ENCODE data around the gene RNASE8.
A peak's percentile ranks its signal among the peaks of the same experiment; 100 is the strongest.

RNASE8 gene

DNA sequence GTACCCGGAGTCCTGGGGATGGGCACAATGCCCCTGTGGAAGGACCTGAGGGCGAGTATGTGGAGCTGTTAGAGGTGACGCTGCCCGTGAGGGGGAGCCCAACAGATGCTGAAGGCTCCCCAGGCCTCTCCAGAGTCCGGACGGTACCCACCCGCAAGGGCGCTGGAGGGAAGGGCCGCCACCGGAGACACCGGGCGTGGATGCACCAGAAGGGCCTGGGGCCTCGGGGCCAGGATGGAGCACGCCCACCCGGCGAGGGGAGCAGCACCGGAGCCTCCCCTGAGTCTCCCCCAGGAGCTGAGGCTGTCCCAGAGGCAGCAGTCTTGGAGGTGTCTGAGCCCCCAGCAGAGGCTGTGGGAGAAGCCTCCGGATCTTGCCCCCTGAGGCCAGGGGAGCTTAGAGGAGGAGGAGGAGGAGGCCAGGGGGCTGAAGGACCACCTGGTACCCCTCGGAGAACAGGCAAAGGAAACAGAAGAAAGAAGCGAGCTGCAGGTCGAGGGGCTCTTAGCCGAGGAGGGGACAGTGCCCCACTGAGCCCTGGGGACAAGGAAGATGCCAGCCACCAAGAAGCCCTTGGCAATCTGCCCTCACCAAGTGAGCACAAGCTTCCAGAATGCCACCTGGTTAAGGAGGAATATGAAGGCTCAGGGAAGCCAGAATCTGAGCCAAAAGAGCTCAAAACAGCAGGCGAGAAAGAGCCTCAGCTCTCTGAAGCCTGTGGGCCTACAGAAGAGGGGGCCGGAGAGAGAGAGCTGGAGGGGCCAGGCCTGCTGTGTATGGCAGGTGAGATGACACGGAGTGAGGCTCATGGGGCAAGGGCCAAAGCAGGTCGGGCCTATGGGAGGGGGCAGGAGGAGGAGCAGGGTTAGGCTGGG, 17.0 kb downstream of the RNASE8 start:
- no peak for DNase-seq

DNA sequence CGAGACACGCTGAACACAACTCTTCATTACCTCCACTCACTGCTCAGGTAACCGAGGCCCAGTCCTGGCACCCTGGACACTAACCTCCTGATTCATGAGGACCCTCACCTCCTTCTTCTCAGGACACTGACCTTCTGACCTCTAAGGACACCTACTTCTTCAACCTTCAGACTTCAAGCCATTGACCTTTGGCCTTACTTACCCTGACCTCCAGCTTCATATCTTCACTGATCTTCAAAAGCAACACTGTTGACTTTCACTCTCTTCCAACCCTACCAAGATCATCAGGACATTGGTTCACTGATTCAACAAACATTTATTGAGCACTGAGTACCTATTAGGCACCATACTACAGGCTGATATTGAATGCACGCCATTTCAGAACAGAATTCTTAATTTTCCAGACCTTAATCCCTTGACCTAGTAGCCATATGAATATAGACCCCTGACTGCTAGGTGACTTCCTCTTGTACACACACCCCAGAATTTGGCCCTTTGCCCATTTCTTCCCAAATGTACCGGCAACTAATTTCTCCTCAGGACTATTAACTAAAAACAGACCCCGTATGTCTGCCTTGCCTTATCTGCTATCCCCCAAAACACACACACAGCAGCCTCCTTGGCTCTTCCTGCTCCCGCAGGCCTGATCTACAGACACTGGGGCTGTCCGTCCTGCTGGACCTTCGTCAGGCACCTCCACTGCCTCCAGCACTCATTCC, 18.3 kb downstream of the RNASE8 start:
- no peak for DNase-seq

DNA sequence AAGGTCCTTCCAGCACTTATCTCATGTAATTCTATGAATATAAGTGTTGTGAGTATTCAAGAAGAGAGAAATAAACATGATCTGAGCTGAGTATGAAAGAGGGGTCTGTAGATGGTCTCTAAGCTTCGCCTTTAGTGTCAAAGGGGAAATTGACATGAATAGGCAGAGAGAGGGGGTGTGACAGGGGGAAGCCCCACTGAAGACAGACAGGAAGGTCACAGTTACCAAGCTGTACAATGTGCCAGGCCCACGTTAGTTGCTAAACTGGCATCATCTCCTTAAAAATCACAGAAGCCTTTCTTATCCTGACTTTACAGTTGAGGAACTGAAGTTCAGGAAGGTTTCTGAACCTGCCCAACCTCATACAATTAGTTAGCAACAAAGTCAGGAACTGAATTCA, 20.1 kb downstream of the RNASE8 start:
- no peak for DNase-seq

DNA sequence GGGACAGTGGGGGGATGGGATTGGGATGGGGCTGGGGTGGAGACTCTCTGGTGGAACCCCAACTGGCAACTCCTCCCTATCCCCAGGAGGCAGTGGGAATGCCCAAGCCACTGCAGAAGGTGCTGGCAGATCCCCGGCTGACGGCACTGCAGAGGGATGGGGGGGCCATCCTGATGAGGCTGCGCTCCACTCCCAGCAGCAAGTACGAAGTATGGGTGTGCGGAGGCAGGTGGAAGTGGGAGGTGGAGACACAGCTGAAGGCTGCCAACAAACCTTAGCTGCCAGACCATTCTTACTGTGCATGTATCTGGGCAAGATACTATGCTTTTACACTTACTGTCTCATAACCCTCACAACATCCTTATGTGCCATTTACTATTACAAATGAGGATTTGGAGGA, 20.7 kb downstream of the RNASE8 start:
- no peak for DNase-seq

DNA sequence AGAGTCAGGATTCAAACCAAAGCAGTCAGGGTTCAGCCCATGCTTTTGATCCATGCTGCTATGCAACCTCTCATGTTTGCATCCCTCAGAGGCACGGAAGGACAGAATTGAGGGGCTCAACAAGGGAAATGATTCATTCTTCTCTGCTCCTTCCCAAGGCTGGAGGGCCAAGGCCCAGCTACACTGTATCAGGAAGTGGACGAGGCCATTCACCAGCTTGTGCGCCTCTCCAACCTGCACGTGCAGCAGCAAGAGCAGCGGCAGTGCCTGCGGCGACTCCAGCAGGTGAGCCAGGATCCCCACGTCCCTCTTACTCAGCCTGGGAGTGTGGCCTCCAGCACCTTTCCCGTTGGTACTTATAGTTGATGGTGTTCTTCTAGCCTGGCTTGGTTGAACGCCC, 21.1 kb downstream of the RNASE8 start:
- DNase-seq: no peak

DNA sequence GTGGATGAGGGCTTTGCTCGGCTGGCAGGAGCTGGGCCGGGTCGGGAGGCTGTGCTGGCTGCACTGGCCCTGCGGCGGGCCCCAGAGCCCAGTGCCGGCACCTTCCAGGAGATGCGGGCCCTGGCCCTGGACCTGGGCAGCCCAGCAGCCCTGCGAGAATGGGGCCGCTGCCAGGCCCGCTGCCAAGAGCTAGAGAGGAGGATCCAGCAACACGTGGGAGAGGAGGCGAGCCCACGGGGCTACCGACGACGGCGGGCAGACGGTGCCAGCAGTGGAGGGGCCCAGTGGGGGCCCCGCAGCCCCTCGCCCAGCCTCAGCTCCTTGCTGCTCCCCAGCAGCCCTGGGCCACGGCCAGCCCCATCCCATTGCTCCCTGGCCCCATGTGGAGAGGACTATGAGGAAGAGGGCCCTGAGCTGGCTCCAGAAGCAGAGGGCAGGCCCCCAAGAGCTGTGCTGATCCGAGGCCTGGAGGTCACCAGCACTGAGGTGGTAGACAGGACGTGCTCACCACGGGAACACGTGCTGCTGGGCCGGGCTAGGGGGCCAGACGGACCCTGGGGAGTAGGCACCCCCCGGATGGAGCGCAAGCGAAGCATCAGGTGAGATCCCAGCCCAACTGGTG, 24.0 kb downstream of the RNASE8 start:
- no peak for DNase-seq

DNA sequence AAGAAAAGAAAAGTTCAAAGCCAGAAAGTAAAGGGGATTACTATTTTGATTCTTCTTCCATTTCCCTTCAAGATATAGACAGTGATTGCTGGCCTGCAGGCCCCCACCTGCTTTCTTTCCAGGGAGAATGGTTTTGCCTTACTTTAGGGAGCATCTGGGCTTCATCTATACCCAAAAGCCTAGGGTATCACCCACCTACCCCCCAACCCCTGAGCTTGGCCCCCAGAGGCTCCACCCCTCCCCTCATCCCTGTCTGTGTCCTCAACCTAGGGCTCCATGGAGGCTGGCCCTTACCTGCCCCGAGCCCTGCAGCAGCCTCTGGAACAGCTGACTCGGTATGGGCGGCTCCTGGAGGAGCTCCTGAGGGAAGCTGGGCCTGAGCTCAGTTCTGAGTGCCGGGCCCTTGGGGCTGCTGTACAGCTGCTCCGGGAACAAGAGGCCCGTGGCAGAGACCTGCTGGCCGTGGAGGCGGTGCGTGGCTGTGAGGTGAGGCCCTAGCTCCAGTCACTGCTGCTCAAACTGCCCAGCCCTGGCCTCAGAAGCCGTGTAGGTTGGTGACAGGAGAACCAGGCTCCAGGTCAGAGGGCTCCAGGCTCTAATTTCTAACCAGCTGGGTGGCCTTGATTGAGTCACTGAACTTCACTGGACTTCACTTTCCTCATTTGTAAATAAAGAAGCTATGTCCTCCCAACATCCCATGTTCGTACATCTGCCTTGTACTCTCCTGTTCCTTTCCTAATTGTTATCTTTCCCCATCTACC, 26.1 kb downstream of the RNASE8 start:
- DNase-seq: no peak

DNA sequence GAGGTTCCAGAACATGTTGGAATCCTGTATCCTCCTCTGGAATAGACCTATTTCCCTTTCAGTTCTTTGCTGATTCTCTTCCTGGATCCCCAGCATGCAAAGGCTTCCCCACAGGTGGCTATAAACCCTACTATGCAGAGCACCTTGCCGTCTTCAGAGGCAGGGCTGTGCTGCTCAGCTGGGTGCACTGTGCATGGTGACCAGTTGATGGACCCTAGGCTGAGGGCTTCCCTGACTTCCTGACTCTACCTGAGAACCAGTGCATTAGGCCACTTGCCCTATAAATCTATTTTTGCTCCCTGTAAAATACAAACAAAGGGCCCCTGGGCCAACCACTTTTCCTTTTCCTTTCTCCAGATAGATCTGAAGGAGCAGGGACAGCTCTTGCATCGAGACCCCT, 26.8 kb downstream of the RNASE8 start:
- no peak for DNase-seq

DNA sequence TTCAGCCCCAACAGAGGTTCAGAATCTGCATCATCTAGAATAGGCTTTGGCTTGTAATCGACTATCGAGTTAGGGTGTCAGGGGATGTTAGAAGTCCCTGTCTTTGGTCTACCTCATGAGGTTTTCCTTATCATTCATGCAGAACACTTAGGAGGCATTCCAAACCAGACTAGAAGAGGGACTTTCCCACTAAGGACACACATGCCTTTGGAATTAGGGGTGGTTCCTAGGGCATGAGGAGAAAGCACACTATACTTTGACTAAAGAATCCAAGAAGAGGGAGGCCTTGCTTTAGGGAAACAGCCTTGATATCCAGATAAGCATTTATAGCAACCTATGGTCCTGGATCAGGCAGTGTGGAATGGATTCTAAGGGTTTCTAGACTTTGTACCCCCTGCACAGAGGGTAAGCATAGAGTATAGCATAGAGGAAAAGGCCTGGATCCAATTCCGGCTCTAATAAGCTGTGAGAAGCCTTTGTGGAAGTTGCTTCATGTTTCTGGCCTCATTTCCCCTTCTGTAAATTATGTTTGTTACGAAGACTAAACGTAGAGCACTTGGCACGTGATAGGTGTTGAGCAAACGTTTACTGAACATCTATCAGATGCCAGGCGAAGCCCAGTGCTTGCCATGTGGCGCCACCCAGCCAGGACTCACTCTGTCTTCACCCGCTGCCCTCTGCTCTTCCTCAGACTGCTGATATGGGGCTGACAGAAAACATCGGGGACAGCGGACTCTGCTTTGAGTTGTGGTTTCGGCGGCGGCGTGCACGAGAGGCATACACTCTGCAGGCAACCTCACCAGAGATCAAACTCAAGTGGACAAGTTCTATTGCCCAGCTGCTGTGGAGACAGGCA, 27.6 kb downstream of the RNASE8 start:
- peak; percentile 40 for DNase-seq

DNA sequence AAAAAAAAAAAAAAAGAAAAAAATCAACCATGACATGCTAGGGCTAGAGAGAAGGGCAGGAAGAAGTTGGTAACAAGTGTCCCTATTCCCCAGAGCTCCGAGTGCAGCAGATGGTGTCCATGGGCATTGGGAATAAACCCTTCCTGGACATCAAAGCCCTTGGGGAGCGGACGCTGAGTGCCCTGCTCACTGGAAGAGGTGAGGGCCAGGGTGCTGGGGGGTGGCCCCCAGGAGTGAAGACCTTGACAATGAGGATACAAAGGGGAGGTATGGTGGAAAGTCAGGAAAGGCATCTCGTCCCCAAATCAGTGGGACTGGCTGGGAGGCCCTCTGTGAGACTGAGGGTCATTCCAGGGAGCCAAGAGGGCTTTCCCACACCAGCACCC, 29.3 kb downstream of the RNASE8 start:
- no peak for DNase-seq

DNA sequence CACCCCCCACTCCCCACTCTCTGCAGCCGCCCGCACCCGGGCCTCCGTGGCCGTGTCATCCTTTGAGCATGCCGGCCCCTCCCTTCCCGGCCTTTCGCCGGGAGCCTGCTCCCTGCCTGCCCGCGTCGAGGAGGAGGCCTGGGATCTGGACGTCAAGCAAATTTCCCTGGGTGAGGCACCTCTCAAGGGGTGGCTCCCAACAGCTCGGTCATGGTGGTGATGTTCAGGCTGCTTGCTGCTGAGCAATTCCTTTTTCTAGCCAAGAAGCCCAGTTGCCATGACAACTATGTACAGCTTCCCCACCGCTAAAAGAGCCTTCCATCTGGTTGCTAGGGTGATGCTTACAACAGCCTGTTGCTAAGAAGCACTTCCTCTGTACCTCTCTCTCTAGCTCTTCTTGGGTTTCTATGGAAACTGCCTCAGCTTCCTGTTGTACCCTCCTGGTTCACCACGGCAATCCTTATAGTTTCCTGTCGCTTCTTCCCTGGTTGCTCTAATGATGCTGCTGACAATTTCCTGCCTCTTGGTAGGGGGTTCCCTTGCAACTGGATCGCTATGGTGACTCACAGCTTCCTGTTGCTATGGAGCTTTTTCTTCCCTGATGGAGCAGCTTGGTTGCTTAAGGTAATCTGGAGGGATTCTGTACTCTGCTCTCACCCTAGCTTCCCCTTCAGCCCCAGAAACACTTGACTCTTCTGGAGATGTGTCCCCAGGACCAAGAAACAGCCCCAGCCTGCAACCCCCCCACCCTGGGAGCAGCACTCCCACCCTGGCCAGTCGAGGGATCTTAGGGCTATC, 29.9 kb downstream of the RNASE8 start:
- DNase-seq: peak; percentile 74

DNA sequence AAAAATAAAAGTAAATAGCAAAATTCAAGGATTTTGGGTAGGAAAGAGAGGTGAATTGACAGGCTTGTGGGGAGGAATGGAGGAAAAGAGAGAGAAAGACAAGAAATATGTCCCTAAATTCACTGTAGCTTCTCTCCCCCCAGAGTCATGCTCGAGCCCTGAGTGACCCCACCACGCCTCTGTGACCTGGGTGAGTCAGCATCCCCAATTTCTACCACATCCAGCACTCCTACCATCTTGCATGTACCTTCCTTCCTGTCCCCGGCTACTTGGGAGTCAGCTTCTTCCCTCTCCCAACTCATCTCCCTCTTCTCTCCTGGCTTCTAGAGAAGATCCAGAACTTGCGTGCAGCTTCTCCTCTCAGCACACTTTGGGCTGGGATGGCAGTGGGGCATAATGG, 31.1 kb downstream of the RNASE8 start:
- DNase-seq: no peak

DNA sequence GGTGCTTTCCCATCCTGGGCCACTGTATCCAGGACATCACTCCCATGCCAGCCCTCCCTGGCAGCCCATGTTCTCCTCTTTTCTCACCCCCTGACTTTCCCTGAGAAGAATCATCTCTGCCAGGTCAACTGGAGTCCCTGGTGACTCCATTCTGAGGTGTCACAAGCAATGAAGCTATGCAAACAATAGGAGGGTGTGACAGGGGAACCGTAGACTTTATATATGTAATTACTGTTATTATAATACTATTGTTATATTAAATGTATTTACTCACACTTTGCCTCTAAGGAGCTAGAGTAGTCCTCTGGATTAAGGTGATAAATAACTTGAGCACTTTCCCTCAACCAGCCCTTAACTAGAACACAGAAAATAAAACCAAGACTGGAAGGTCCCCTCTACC, 31.6 kb downstream of the RNASE8 start:
- DNase-seq: no peak

DNA sequence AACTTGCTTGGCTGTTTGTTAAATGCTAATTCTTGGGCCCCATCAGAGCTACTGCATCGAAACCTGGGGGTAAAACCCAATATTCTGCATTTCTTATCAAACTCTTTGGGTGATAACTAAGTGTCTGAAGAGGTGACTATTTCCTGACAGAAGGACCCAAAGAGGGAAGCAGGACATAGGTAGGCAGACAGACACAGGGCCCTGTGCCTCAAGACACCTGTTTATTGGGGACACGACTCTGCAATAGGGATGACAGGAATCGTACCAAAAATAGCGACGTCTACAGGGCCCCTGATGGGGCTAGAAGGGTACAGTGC, 32.2 kb downstream of the RNASE8 start:
- DNase-seq: no peak

DNA sequence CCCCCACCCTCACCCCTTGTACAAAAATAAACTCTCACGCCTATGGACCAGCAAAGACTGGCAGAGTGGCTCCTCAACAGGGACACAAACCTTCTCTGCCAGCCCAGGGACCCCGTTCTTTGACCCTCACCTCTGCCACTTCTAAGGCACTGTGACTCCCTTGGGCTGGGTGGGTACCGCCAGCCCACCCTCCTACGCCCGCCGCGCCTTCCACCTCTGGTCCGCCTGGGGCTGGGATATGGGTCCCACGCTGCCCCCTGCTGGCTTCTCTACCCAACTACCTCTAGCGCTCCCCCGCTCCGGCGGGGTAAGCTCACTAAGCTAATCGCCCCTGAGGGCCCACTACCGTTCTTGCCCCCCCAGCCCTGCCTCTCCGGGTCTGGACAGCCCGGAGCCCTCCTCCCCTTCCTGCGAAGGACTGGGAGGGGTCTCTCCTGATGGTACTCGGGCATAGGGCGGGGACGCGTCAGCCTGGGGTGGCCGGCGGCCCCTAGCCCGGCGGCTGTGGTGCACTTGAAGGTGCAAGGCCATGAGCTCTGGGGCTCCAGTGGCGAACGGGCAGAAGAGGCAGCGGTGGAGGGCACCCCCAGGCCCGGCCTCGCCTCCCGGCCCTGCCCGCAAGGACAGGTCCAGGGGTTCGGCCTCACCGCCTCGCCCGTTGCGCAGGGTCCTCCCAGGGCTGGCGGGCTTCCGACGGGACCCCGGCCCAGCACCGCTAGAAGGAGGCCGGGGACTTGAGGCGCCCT, 32.7 kb downstream of the RNASE8 start:
- DNase-seq: peak; percentile 59

DNA sequence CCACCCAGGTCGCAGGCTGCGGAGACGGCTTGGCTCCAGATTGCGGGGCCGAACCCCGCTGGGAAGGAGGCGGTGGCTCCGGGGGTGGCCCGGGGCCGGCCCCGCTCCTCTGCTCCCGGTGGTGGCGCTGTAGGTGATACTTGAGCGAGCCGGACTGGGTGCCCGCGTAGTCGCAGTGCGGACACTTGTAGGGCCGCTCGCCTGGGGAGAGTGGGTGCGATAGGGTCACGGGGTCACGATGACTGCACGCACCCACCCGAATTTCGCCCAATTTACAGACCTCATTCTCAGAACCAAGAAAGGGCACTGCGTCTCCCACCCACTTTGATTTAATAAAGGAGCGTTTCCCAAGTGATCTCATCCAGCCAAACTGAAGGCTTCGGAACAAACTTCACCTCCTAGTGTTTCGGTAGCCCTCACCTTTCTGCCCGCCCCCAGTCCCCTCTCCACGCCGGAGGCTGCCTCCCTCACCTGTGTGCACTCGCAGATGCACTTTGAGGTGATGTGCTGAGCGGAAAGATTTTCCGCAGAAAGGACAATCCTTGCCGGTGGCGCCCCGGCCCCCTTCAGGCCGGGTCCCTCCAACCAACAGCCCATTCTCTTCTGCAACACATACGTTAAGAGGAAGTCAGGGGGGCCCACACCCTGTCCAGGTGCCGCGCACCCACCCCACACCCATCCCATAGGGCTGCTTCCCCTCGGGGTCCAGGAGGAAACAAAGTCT, 33.5 kb downstream of the RNASE8 start:
- DNase-seq: no peak

DNA sequence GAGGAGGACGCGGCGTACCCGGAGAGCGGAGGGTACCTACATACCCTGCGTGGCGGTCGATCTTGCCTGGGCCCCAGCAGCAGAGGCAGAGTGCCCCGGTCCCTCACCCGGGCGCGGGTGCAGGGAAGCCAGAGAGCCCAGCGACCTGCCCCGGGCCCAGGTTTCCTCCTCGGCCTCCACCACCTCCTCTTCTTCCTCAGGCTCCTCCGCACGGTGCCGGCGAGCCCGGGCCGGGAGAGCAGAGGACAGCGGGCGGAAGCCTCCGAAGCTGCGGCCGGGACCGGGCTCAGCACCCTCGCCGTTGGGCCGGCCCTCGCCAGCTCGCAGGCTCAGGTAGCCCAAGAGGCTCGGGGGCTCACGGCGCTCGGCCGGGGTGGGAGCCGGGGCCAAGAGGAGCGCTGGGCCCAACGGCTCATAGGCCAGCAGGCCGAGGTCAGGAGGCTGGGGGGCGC, 34.2 kb downstream of the RNASE8 start:
- DNase-seq: no peak

DNA sequence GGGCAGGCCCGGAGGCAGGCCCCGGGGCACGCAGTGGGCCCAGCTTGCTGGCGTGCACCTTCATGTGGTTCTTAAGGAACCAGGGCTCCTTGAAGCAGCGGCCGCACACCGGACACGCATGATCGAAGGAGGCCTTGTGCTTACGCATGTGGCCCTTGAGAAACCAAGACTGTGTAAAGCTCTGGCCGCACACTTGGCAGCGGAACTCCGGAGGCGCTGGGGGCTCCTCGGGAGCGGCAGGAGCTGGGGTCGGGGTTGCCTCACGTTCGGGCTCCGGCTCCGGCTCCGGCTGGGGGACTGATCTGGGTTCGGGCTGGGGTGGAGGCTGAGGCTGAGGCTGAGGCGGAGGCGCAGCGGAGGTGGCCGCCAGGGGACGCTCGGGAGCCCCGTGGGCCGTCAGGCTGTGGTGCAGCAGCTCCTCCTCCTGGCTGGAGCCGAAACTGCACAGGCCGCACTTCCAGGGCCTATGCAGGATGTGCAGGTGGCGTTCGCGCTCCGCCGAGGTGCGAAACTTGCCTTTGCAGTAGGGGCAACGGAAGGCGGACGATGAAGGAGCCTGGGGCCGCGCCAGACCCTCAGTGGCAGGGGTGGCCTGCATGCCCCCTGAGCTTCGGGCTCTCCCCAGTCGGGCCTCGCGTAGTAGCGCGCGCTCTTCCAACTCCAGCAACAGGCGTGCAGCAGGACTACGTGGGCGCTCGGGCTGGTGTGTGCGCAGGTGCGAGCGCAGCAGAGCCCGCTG, 34.8 kb downstream of the RNASE8 start:
- DNase-seq: peak; percentile 83

DNA sequence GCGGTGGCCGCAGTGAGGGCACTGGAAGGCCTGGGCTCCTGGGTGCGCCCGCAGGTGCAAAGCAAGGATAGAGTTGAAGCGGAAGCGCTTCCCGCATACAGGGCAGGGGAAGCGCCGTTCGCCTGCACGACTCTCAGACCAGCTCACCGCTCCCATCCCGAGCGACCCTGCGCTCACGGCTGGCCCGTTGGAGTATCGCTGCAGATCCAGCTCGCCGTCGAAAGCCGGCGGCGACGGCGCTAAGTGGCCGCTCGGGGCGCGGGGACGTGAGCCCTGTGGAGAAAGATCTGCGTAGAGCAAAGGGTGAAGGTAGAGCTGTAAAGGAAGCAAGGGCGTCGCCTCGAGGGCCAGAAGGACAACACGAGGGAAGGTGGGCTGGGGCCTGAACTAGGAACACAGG, 35.4 kb downstream of the RNASE8 start:
- no peak for DNase-seq
